Measurements from ENCODE around the gene TUT7.

TUT7 gene

DNA sequence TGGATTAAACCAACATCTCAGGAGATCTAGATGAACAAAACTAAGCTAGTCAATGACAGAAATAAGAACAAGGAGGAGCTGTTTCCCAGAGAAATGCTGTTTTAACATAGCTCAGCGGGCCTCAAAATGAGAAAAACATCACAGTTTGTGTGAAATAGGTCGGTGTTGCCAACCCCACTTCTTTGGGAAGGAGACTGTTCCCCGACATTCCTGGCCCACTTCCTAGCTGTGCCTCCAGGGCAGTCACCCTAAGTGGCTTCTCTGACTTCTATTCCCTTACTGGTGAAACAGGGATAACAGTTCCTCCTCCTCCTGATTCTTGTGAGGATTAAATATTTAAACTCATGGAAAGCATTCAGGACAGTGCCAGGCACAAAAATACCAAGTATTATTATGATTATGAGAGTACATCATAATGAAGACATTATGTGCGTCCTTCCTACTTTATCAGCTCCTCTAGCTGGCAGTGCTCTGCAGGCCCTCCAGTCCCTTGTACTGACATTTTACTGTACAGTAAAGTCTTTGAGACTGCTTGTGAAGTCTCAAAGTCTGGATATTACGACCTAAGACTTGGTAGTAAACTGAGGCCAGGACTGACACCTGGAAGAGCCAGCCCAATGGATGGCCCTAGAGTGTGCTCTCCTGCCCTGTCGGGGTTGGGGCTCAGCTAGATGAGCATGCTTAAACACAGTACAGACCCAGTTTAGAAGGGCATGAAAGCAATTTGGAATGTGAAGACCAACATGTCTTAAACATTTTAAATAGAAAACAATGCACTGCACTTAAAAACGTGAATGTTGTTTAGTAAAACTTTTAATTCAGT is 79.2 kb downstream of the TUT7 start:
- Histone ChIP-seq H2AFZ (ENCODE audit: low read depth, low read length) (no peak overlapping the region), H3K36me3 (ENCODE audit: insufficient read depth, low read length) (peaks cover 37% of the 10 kb centered on the region), H4K20me1 (ENCODE audit: insufficient read depth, low read length) (peaks cover 8% of the 10 kb centered on the region; the same call in 1 of the 2 replicates), H3K27ac (ENCODE audit: low read length) (no peak overlapping the region), H3K9me3 (ENCODE audit: insufficient read depth, low read length, severe bottlenecking) (no peaks in the 10 kb centered on the region), H3K4me3 (ENCODE audit: low read depth in 1 of 2, low read length in 2 of 2) (no peak overlapping the region), H3K4me1 (ENCODE audit: insufficient read depth, low read length) (peaks cover 8% of the 10 kb centered on the region; the same call in 1 of the 2 replicates), H3K9ac (ENCODE audit: low read depth, low read length) (no peak overlapping the region), H3K4me2 (ENCODE audit: insufficient read depth, low read length) (no peak overlapping the region), H3K27me3 (ENCODE audit: insufficient read depth, low read length, poor library complexity) (no peaks in the 10 kb centered on the region), H3K79me2 (ENCODE audit: insufficient read depth, low read length) (peaks cover 52% of the 10 kb centered on the region)
- TF ChIP-seq EZH2 (IDR thresholded peaks at IDR 0.05; ENCODE audit: borderline replicate concordance, low read depth, low read length, severe bottlenecking), result no peak
- TF ChIP-seq, protein P1, sequence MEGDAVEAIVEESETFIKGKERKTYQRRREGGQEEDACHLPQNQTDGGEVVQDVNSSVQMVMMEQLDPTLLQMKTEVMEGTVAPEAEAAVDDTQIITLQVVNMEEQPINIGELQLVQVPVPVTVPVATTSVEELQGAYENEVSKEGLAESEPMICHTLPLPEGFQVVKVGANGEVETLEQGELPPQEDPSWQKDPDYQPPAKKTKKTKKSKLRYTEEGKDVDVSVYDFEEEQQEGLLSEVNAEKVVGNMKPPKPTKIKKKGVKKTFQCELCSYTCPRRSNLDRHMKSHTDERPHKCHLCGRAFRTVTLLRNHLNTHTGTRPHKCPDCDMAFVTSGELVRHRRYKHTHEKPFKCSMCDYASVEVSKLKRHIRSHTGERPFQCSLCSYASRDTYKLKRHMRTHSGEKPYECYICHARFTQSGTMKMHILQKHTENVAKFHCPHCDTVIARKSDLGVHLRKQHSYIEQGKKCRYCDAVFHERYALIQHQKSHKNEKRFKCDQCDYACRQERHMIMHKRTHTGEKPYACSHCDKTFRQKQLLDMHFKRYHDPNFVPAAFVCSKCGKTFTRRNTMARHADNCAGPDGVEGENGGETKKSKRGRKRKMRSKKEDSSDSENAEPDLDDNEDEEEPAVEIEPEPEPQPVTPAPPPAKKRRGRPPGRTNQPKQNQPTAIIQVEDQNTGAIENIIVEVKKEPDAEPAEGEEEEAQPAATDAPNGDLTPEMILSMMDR (IDR thresholded peaks at IDR 0.05; ENCODE audit: borderline replicate concordance, extremely low read depth, low read length, poor library complexity, severe bottlenecking), result no peak
- no peak for ATAC-seq (ENCODE audit: insufficient read depth, low read depth)
- DNase-seq, result no peak

DNA sequence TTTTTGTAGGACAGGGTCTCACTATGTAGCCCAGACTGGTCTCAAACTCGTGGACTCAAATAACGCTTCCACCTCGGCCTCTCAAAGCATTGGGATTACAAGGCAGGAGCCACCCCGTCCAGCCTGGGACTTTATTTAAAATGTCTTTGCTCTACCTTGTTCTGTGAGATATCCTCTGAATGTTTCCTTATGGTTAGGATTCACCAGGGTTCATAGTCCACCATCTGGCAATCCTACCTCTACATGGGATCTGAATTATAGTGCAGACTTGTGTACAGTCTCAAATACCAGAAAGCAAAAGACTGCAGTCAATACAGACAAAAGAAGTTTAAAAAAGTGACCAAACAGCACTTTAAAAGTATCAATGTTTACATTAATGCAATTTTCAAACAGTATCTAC is 82.0 kb downstream of the TUT7 start:
- Histone ChIP-seq H3K27me3 (ENCODE audit: insufficient read depth, low read length, poor library complexity) (no peaks in the 10 kb centered on the region), H3K79me2 (ENCODE audit: insufficient read depth, low read length) (peaks cover 28% of the 10 kb centered on the region), H3K36me3 (ENCODE audit: insufficient read depth, low read length) (peaks cover 30% of the 10 kb centered on the region), H3K9me3 (ENCODE audit: insufficient read depth, low read length, severe bottlenecking) (no peaks in the 10 kb centered on the region), H2AFZ (ENCODE audit: low read depth, low read length) (no peak overlapping the region), H3K4me1 (ENCODE audit: insufficient read depth, low read length) (no peaks in the 10 kb centered on the region), H3K4me3 (ENCODE audit: low read depth in 1 of 2, low read length in 2 of 2) (no peak overlapping the region), H3K4me2 (ENCODE audit: insufficient read depth, low read length) (no peak overlapping the region), H3K9ac (ENCODE audit: low read depth, low read length) (no peak overlapping the region), H4K20me1 (ENCODE audit: insufficient read depth, low read length) (peaks cover 3% of the 10 kb centered on the region; the same call in 1 of the 2 replicates), H3K27ac (ENCODE audit: low read length) (no peak overlapping the region)
- no peak for ATAC-seq (ENCODE audit: insufficient read depth, low read depth)
- no peak for DNase-seq
- no peak for TF ChIP-seq EZH2 (IDR thresholded peaks at IDR 0.05; ENCODE audit: borderline replicate concordance, low read depth, low read length, severe bottlenecking)
- TF ChIP-seq, protein P1 (IDR thresholded peaks at IDR 0.05; ENCODE audit: borderline replicate concordance, extremely low read depth, low read length, poor library complexity, severe bottlenecking), result no peak

DNA sequence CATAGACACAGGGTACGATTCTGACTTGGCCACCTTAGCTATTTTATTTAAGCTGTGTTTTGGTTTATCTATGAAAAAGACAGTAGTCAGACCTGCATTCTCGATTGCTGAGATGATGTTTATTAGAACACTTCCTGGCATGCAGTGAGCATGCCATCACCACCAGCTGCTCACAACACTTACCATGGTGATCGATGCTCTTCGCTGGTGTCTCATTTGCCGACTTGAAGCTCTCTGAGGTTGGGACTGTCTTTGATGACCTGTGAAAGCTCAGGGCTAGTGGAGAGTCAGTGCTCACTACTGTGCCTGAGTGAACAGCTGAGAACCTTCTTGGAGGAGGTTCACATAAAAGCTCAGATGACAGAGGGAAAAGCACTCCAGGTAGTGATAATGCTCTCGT is 90.3 kb downstream of the TUT7 start:
- no peaks in the 10 kb centered on the region for H3K9me3 ChIP-seq (ENCODE audit: insufficient read depth, low read length, severe bottlenecking)
- peaks cover 6% of the 10 kb centered on the region; the same call in 1 of the 2 replicates for H3K79me2 ChIP-seq (ENCODE audit: insufficient read depth, low read length)
- H3K27ac ChIP-seq (ENCODE audit: low read length), result no peak overlapping the region
- no peak for TF ChIP-seq EZH2 (IDR thresholded peaks at IDR 0.05; ENCODE audit: borderline replicate concordance, low read depth, low read length, severe bottlenecking)
- TF ChIP-seq, protein P1 (IDR thresholded peaks at IDR 0.05; ENCODE audit: borderline replicate concordance, extremely low read depth, low read length, poor library complexity, severe bottlenecking), result no peak
- H3K4me3 ChIP-seq (ENCODE audit: low read depth in 1 of 2, low read length in 2 of 2), result no peak overlapping the region
- H2AFZ ChIP-seq (ENCODE audit: low read depth, low read length), result no peak overlapping the region
- H3K4me1 ChIP-seq (ENCODE audit: insufficient read depth, low read length), result no peaks in the 10 kb centered on the region
- no peak for DNase-seq
- no peak for ATAC-seq (ENCODE audit: insufficient read depth, low read depth)
- H3K36me3 ChIP-seq (ENCODE audit: insufficient read depth, low read length), result peaks cover 20% of the 10 kb centered on the region
- no peak overlapping the region for H3K9ac ChIP-seq (ENCODE audit: low read depth, low read length)
- peaks cover 4% of the 10 kb centered on the region for H4K20me1 ChIP-seq (ENCODE audit: insufficient read depth, low read length)
- no peaks in the 10 kb centered on the region for H3K27me3 ChIP-seq (ENCODE audit: insufficient read depth, low read length, poor library complexity)
- no peak overlapping the region for H3K4me2 ChIP-seq (ENCODE audit: insufficient read depth, low read length)

All from DND-41 (cell line).